ENCODE results near the gene LNPK.
"Not testable (repeated sequence)": the region's sequence is repeated elsewhere in the genome, so short reads cannot be mapped to it uniquely, and the experiment has no call there.

The LNPK gene

DNA sequence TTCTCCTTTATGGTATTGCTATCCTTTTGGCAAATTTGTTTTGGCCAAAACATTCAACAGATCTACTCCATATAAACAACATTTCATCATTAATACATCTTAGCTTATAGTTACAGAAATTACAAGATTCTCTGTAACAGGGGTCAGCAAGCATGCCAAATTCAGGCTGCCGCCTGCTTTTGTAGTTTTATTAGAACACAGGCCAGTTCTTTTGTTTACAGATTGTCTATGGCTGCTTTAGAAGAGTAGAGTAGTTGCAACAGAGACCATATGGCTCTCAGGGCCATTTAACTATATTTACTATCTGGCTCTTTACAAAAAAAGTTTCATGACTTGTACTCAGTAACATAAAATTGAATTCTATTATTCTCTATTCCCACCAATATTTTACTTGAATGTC is 53.9 kb downstream of the LNPK start:
- no peak for DNase-seq

DNA sequence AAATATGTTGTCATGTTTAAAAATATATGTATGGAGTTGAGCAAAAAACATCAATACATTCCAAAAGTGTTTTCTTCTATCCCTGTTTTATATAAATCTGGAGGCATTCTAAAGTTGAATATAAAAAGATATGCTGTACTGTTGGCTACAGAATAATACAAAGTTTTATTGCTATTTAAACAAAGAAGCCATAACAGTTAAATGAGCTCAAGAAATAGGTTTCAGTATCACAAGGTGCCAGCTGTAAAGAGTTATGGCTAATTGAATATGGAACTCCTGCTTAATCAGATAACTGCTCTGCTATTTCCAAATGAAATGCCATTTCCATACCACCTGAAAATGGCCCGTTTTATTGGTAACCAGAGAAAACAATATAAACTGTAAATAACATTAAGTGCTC is 55.0 kb downstream of the LNPK start:
- no peak for DNase-seq
- TF ChIP-seq GATA1 (IDR thresholded peaks at IDR 0.05; ENCODE audit: low read depth, low read length) (no peak), POLR2A (IDR thresholded peaks at IDR 0.05; ENCODE audit: low read length) (no peak)

More for the DNA sequence above, 53.9 kb downstream of the LNPK start:
- TF ChIP-seq GATA1 (IDR thresholded peaks at IDR 0.05; ENCODE audit: low read depth, low read length) (no peak), POLR2A (IDR thresholded peaks at IDR 0.05; ENCODE audit: low read length) (no peak)

DNA sequence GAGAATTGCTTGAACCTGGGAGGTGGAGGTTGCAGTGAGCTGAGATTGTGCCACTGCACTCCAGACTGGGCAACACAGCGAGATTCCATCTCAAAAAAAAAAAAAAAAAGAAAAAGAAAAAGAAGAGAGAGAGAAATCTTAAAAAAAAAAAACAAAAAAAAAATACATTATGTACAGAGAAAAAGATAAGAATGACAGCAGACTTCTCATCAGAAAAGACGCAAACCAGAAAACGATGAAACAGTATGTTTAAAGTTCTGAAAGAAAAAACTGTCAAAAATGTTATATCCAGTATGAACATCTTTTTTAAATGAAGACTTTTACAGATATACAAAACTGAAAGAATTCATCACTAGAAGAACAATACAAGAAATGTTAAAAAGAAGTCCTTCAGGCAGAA is 60.4 kb downstream of the LNPK start:
- TF ChIP-seq GATA1 (IDR thresholded peaks at IDR 0.05; ENCODE audit: low read depth, low read length) (no peak), POLR2A (IDR thresholded peaks at IDR 0.05; ENCODE audit: low read length) (no peak)
- peak in 1 of 2 experiments; percentile 11 for DNase-seq

DNA sequence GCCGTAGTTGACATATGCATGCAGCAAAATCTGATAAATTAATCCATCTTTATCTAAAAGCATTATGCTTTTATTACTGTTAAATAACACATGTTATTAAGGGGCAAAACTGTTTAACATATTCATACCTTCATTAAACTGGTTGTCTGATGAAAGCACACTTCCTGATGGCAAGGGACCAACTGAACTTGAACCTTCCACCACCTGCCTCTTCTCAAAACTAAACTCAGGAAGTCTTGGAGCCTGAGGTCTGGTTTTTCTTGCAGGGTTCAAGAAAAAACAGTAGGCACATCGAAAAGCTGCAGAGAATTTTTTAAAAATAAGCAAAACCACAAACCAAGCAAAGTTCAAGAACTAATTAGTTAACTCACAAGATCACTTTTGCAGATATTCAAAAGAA is 64.9 kb downstream of the LNPK start:
- no peak for DNase-seq
- TF ChIP-seq POLR2A (IDR thresholded peaks at IDR 0.05; ENCODE audit: low read length) (no peak), GATA1 (IDR thresholded peaks at IDR 0.05; ENCODE audit: low read depth, low read length) (no peak)

DNA sequence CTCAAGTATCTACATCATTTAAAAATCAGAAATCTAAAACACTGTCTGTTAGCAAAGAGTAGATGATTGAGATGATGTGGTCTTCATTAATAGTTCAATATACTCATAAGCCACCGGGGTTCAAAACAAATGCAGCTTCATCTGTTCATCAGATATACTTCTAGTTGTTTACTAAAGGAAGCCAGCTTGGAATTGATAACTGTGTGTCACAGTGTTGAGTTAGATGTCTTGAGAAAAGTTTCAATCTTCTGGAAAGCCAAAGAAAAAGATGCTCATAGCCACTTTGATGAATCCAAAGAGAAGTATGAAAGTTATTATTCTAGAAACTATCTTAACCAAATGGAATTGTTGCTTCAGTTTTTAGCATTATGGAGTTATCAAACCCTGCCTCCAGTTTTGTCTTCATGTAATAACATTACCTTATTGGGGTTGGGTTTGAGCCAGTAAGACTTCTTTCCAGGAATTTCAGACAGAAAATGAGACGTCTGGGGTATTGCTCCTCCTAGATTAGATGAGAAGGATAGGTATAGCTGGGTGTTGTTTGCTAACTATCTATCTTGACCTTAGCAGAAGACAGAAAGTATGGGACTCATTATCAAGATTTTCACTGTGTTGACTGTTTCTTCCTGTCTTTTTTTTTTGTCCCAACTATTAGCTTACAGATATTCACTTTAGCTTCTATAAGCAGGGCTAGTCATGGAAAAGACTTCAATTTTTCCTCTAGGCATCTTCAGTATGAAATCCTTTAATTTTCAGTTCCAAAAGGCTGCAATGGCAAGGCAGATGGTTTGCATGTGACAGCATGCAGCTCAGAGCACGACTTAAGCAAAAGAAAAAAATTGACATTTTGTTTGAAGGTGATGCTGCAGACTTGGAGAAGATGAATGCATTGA is 66.5 kb downstream of the LNPK start:
- peak; percentile 68 to 82 for DNase-seq
- TF ChIP-seq GATA1 (IDR thresholded peaks at IDR 0.05; ENCODE audit: low read depth, low read length) (no peak), POLR2A (IDR thresholded peaks at IDR 0.05; ENCODE audit: low read length) (no peak)

DNA sequence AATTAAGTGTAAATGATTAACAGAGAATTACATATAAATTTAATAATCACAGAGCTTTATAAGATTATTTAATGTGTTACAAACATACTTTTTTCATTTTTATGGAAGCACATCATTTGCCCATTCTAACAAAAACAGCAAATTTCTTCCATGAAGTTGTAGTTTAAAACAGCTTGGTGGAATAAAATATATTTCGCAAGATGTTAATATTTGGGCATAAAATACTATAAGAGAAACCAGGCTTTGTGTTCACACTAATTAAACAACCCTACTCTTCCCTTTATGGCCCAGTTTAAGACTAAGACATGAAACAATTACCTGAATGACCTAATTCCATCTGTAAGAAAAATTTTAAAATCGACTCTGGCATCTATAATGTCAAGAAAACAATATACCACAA is 69.4 kb downstream of the LNPK start:
- TF ChIP-seq GATA1 (IDR thresholded peaks at IDR 0.05; ENCODE audit: low read depth, low read length) (no peak), POLR2A (IDR thresholded peaks at IDR 0.05; ENCODE audit: low read length) (no peak)
- DNase-seq, result no peak

DNA sequence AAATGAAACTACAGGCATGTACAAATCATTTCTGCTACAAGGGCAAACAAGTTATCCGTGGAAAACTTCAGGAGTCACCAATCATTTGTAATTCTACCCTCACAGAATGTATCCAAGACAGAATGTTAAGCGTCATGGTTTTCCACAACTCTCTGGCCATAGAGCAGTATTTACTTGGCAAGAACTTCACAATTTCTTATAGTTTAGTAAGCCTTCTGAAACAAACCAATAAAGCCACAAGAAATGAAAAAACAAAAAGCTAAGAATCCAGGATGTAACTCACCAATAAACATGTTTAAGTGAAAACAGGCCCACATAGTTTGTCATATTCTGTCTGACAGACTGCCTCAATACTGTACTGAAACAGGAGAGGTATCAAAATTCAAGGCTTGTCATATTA is 70.3 kb downstream of the LNPK start:
- DNase-seq, result no peak
- TF ChIP-seq POLR2A (IDR thresholded peaks at IDR 0.05; ENCODE audit: low read length), result no peak
- TF ChIP-seq GATA1 (IDR thresholded peaks at IDR 0.05; ENCODE audit: low read depth, low read length), result no peak

DNA sequence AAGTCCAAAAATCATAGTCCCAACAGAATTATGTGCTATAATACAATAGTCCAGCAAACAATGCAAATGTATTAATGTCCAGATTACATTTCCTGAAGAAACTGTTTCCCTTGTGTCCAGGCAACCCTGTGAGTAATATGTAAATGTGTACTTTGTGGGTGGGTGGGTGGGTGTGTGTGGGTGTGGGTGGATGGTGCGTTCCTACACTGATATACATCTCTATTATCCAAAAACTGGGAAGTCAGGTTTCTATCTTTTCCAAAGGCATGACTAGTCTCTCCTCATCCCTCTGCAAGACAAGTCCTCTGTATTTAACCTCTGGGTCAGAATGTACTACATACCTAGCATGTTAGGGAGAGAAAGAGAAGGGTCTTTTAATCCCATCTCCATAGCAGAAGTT is 71.6 kb downstream of the LNPK start:
- DNase-seq, result no peak
- TF ChIP-seq GATA1 (IDR thresholded peaks at IDR 0.05; ENCODE audit: low read depth, low read length) (no peak), POLR2A (IDR thresholded peaks at IDR 0.05; ENCODE audit: low read length) (no peak)

DNA sequence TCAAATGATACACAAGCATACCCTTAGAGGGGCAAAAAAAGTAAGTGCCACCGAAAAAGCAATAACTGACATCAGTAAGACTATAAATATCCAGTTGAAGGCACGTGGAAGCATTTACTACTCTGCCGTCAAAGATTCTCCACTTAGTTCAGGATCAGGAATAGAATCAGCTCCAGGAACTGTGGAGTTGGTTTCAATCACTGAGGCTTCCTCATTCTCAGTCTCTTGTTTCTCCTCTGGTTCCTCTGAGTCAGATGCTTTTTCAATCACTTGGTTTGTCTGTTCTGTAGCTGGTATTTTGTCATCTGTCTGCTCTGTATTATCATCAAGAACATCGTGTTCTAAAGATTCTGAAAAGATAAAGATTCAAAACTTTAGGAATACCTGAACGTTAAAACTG is 72.2 kb downstream of the LNPK start:
- no peak for TF ChIP-seq POLR2A (IDR thresholded peaks at IDR 0.05; ENCODE audit: low read length)
- TF ChIP-seq GATA1 (IDR thresholded peaks at IDR 0.05; ENCODE audit: low read depth, low read length), result no peak
- no peak for DNase-seq

DNA sequence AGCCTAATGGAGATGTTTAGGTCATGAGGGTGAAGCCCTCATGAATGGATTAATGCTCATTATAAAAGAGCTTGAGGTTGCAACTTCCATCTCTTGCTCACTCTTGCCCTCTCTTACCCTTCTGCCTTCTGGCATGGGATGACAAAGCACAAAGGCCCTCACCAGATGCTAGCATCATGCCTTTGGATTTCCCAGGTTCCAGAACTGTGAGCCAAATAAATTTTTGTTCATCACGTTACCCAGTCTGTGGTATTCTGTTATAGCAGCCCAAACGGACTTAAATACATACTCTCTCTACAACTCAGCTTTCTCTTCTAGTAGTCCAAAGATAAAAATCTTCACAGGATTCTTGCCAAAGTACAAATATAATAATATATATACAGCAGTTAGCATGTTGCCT is 75.8 kb downstream of the LNPK start:
- TF ChIP-seq POLR2A (IDR thresholded peaks at IDR 0.05; ENCODE audit: low read length), result no peak
- TF ChIP-seq GATA1 (IDR thresholded peaks at IDR 0.05; ENCODE audit: low read depth, low read length), result no peak
- DNase-seq, result no peak

DNA sequence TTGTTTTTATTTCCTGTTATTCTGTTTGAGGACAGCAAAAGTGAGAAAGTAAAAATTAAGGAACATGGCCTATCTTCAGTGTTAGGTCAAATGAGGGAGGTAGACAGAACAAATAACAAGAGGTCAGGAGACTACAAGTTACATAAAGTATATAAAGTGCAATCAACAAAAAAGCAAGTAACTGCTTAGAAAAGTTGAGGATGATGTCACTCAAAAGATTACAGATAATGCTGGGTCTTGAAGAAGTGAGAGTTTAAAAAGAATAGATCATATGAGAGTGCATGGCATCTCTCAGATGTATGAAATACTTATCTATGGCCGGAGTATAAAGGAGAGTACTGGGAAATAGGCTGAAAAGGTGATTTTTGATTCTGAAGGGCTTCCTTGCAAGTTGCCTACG is 79.9 kb downstream of the LNPK start:
- TF ChIP-seq GATA1 (IDR thresholded peaks at IDR 0.05; ENCODE audit: low read depth, low read length) (no peak), POLR2A (IDR thresholded peaks at IDR 0.05; ENCODE audit: low read length) (no peak)
- peak in 1 of 2 experiments; percentile 16 for DNase-seq

DNA sequence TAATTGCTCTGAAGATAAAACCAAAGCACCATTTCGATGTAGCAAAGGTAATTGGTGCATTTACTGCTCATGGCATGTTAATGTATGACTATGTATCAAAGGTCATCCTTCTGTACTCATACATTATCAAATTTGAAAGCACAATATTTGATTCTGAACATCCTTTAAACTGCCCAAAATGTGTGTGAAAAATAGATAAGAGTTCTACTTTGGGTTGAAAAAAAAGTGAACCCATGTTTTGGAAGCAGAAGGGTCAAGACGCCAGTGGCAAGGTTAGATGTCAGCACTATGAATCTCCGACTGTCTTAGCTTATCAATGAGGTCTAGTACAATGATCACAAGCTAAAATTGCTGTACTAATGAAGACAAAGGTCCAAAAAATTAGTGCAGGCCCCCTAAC is 83.1 kb downstream of the LNPK start:
- TF ChIP-seq POLR2A (IDR thresholded peaks at IDR 0.05; ENCODE audit: low read length) (no peak), GATA1 (IDR thresholded peaks at IDR 0.05; ENCODE audit: low read depth, low read length) (no peak)
- peak in 1 of 2 experiments; percentile 18 for DNase-seq

DNA sequence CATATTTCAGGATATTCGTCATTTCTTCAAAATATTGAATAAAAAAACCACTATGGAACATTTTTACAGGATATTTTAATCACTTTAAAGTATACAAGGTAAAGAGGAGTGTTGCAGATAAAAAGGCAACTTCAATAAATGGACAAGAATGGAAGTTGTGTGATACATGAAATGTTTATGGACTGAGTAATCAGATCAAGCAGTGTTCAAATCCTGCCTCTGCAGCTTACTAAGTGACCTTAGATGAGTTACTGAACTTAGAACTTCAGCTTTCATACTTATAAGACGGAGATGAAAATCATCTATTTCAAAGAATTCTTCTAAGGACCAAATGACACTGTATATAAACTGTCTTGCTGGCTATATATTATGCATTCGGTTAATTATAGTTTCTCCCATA is 87.2 kb downstream of the LNPK start:
- TF ChIP-seq GATA1 (IDR thresholded peaks at IDR 0.05; ENCODE audit: low read depth, low read length) (no peak), POLR2A (IDR thresholded peaks at IDR 0.05; ENCODE audit: low read length) (no peak)
- DNase-seq, result no peak

DNA sequence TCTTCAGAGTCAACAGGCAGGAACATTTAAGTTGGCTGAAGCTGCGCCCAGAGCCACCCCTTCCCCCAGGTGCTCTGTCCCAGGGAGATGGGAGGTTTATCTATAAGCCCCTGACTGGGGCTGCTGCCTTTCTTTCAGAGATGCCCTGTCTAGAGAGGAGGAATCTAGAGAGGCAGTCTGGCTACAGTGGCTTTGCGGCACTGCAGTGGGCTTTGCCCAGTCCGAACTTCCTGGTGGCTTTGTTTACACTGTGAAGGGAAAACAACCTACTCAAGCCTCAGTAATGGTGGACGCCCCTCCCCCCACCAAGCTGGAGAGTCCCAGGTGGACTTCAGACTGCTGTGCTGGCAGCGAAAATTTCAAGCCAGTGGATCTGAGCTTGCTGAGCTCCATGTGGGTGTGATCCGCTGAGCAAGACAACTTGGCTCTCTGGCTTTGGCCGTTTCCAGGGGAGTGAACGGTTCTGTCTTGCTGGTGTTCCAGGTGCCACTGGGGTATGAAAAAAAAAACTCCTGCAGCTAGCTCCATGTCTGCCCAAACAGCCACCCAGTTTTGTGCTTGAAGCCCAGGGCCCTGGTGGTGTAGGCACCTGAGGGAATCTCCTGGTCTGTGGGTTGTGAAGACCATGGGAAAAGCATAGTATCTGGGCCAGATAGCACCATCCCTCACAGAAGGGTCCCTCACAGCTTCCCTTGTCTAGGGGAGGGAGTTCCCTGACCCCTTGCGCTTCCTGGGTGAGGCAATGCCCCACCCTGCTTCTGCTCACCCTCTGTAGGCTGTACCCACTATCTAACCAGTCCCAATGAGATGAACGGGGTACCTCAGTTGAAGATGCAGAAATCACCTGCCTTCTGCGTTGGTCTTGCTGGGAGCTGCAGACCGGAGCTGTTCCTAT is 88.0 kb downstream of the LNPK start:
- DNase-seq, result not testable (repeated sequence)

DNA sequence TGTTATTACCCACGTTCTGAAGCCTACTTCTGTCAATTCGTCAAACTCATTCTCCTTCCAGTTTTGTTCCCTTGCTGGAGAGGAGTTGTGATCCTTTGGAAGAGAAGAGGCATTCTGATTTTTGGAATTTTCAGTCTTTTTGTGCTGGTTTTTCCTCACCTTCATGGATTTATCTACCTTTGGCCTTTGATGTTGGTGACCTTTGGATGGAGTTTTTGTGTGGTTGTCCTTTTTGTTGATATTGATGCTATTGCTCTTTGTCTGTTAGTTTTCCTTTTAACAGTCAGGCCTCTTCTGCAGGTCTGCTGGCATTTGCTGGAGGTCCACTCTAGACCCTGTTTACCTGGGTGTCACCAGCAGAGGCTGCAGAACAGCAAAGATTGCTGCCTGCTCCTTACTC is 88.8 kb downstream of the LNPK start:
- DNase-seq, result not testable (repeated sequence)

All from erythroblast (primary cell).